IMR-90 (cell line): ENCODE results near the gene TCF7L1. TPM values are rescaled to one million over a fixed set of nuclear protein-coding genes. Genes with fewer than 3 reads are reported as not detected.

Source experiments
- ATAC-seq: fragments of 200-7000 bp; cut with Tn5 transposase; 2 replicates; pipeline ENCODE4 v1.9.1; 2020; ENCODE audit warnings: low read depth, mild to moderate bottlenecking, moderate library complexity
- BruUV-seq: library from RNA; stranded (reverse); fragments of 400-500 nt; replicated peaks from 2 replicates; lab custom pipeline; 2021; lab: Mats Ljungman, UMichigan
- CTCF ChIA-PET: fragments of 300-600 bp; formaldehyde crosslinking; extraction: SDS; loops from one replicate; lab custom pipeline; 2021; ENCODE audit warnings: antibody characterized with exemption; lab: Yijun Ruan, JAX
- POLR2A ChIA-PET: fragments of 300-600 bp; sonication (Branson Sonifier 250); formaldehyde crosslinking; loops from one replicate; lab custom pipeline; 2022; ENCODE audit warnings: antibody characterized with exemption; ENCODE audit not compliant: unreplicated experiment; lab: Charles Lee
- DNase-seq: peaks from one replicate; pipeline ENCODE4 v3.0.0; 2013
- H2AFZ ChIP-seq: replicated peaks from 2 replicates; pipeline ENCODE3; 2013; ENCODE audit warnings: low read length, mild to moderate bottlenecking; ENCODE audit not compliant: poor library complexity
- H2AK5ac ChIP-seq: 2 replicates; pipeline ENCODE4 v1.6.1; 2013; ENCODE audit warnings: low read depth, low read length, inconsistent platforms
- H2AK9ac ChIP-seq: replicated peaks from 2 replicates; pipeline ENCODE3; 2013; ENCODE audit warnings: mild to moderate bottlenecking, low read depth, low read length, moderate library complexity; ENCODE audit not compliant: poor library complexity
- H2BK120ac ChIP-seq: 2 replicates; pipeline ENCODE4 v1.6.1; 2013; ENCODE audit warnings: low read depth, low read length, inconsistent platforms
- H2BK15ac ChIP-seq: 3 replicates; pipeline ENCODE4 v1.6.1; 2013; ENCODE audit warnings: low read depth, low read length, inconsistent platforms
- H2BK20ac ChIP-seq: 2 replicates; pipeline ENCODE4 v1.6.1; 2013; ENCODE audit warnings: low read depth, mild to moderate bottlenecking, inconsistent platforms, low read length, moderate library complexity
- H2BK5ac ChIP-seq: 2 replicates; pipeline ENCODE4 v1.6.1; 2013; ENCODE audit warnings: mild to moderate bottlenecking, low read depth, low read length, inconsistent platforms; ENCODE audit not compliant: poor library complexity, severe bottlenecking
- H3K14ac ChIP-seq: replicated peaks from 2 replicates; pipeline ENCODE4 v1.6.1; 2013; ENCODE audit warnings: low read depth, low read length, inconsistent platforms
- H3K18ac ChIP-seq: 2 replicates; pipeline ENCODE4 v1.6.1; 2013; ENCODE audit warnings: low read depth, low read length, control low read depth
- H3K23ac ChIP-seq: 2 replicates; pipeline ENCODE4 v1.6.1; 2013; ENCODE audit warnings: low read depth, low read length, inconsistent platforms
- H3K27ac ChIP-seq: 2 replicates; pipeline ENCODE4 v1.5.1; 2013; ENCODE audit warnings: mild to moderate bottlenecking, control low read depth, low read length; ENCODE audit not compliant: insufficient read depth
- H3K27me3 ChIP-seq: 2 replicates; pipeline ENCODE4 v1.6.1; 2013; ENCODE audit warnings: low read length; ENCODE audit not compliant: control insufficient read depth, insufficient read depth
- H3K36me3 ChIP-seq: 2 replicates; pipeline ENCODE4 v1.6.1; 2013; ENCODE audit warnings: low read length, mixed read lengths; ENCODE audit not compliant: control insufficient read depth, insufficient read depth
- H3K4ac ChIP-seq: 2 replicates; pipeline ENCODE4 v1.6.1; 2013; ENCODE audit warnings: low read depth, low read length, inconsistent platforms
- H3K4me1 ChIP-seq: 2 replicates; pipeline ENCODE4 v1.6.1; 2013; ENCODE audit warnings: low read length, mixed read lengths; ENCODE audit not compliant: control insufficient read depth, insufficient read depth
- H3K4me2 ChIP-seq: 2 replicates; pipeline ENCODE4 v1.6.1; 2013; ENCODE audit warnings: low read depth, mild to moderate bottlenecking, control low read depth, low read length, moderate library complexity
- H3K4me3 ChIP-seq: 2 replicates; pipeline ENCODE4 v1.5.1; 2013; ENCODE audit warnings: low read depth, mild to moderate bottlenecking, control low read depth, low read length, moderate library complexity; ENCODE audit not compliant: insufficient read depth
- H3K56ac ChIP-seq: 2 replicates; pipeline ENCODE4 v1.6.1; 2013; ENCODE audit warnings: low read length, inconsistent platforms; ENCODE audit not compliant: insufficient read depth; ENCODE audit errors: extremely low read depth
- H3K79me1 ChIP-seq, 2 experiments: 2 replicates each; pipeline ENCODE4 v1.6.1; 2013; ENCODE audit warnings: low read length in 2 of 2, inconsistent platforms in 1 of 2, low read depth in 1 of 2
- H3K9ac ChIP-seq: 2 replicates; pipeline ENCODE4 v1.6.1; 2013; ENCODE audit warnings: low read depth, low read length, control low read depth
- H3K9me1 ChIP-seq: 2 replicates; pipeline ENCODE4 v1.6.1; 2013; ENCODE audit warnings: low read length, inconsistent platforms; ENCODE audit not compliant: insufficient read depth
- H3K9me3 ChIP-seq: 2 replicates; pipeline ENCODE4 v1.6.1; 2013; ENCODE audit warnings: low read length; ENCODE audit not compliant: control insufficient read depth, insufficient read depth
- H4K20me1 ChIP-seq: 2 replicates; pipeline ENCODE4 v1.6.1; 2013; ENCODE audit warnings: low read length, inconsistent platforms; ENCODE audit not compliant: insufficient read depth
- H4K5ac ChIP-seq: 2 replicates; pipeline ENCODE4 v1.6.1; 2013; ENCODE audit warnings: mild to moderate bottlenecking, low read depth, low read length, control low read depth
- H4K8ac ChIP-seq, 2 experiments: 2 replicates each; pipeline ENCODE4 v1.6.1; 2013; ENCODE audit warnings: low read depth in 2 of 2, low read length in 2 of 2, control low read depth in 1 of 2, inconsistent platforms in 1 of 2
- H4K91ac ChIP-seq: 2 replicates; pipeline ENCODE4 v1.6.1; 2013; ENCODE audit warnings: low read depth, low read length, inconsistent platforms; ENCODE audit not compliant: insufficient read depth
- BHLHE40 ChIP-seq: fragments of 150-350 bp; IDR thresholded peaks from 2 replicates; pipeline ENCODE4 v1.6.1; 2016; ENCODE audit warnings: mild to moderate bottlenecking, low read depth, low read length
- CEBPB ChIP-seq: IDR thresholded peaks from 2 replicates; pipeline ENCODE4 v1.6.1; 2012; ENCODE audit warnings: low read depth, low read length, improper control_type of control experiment
- CHD1 ChIP-seq: IDR thresholded peaks from 2 replicates; pipeline ENCODE4 v1.6.1; 2012; ENCODE audit warnings: low read depth, low read length, improper control_type of control experiment
- ELK1 ChIP-seq: fragments of 150-350 bp; IDR thresholded peaks from 2 replicates; pipeline ENCODE4 v1.6.1; 2016; ENCODE audit warnings: low read depth, mild to moderate bottlenecking, low read length, moderate library complexity, borderline replicate concordance
- FOS ChIP-seq: fragments of 150-350 bp; IDR thresholded peaks from 2 replicates; pipeline ENCODE4 v1.6.1; 2016; ENCODE audit warnings: low read depth, low read length
- MAFK ChIP-seq: IDR thresholded peaks from 2 replicates; pipeline ENCODE4 v1.6.1; 2012; ENCODE audit warnings: low read depth, low read length, improper control_type of control experiment
- MAZ ChIP-seq: IDR thresholded peaks from 2 replicates; pipeline ENCODE4 v1.6.1; 2012; ENCODE audit warnings: low read depth, mild to moderate bottlenecking, low read length, improper control_type of control experiment, moderate library complexity, borderline replicate concordance
- MXI1 ChIP-seq: IDR thresholded peaks from 2 replicates; pipeline ENCODE4 v1.6.1; 2012; ENCODE audit warnings: low read depth, mild to moderate bottlenecking, low read length, moderate library complexity, borderline replicate concordance
- NFE2L2 ChIP-seq: fragments of 150-350 bp; IDR thresholded peaks from 2 replicates; pipeline ENCODE4 v1.6.1; 2016; ENCODE audit warnings: low read depth, mild to moderate bottlenecking, low read length
- POLR2A ChIP-seq: IDR thresholded peaks from 2 replicates; pipeline ENCODE4 v1.6.1; 2012; ENCODE audit warnings: mild to moderate bottlenecking, low read depth, low read length
- RCOR1 ChIP-seq: IDR thresholded peaks from 2 replicates; pipeline ENCODE4 v1.6.1; 2012; ENCODE audit warnings: mild to moderate bottlenecking, low read length, improper control_type of control experiment; ENCODE audit not compliant: insufficient replicate concordance
- RFX5 ChIP-seq: IDR thresholded peaks from 2 replicates; pipeline ENCODE4 v1.8.0; 2012; ENCODE audit warnings: low read depth, mild to moderate bottlenecking, low read length, moderate library complexity
- SMC3 ChIP-seq: fragments of 150-350 bp; IDR thresholded peaks from 2 replicates; pipeline ENCODE4 v1.6.1; 2016; ENCODE audit warnings: low read depth, mild to moderate bottlenecking, antibody characterized with exemption, low read length, moderate library complexity
- USF2 ChIP-seq: fragments of 150-350 bp; IDR thresholded peaks from 2 replicates; pipeline ENCODE4 v1.6.1; 2017; ENCODE audit warnings: mild to moderate bottlenecking, antibody characterized with exemption, low read length, low read depth
- whole genome bisulfite sequencing, 2 experiments: methylation state at CpG; one replicate each; pipeline versions ENCODE4 v1.1.5 to v1.1.7; 2013; ENCODE audit warnings: missing lambda C conversion rate in 2 of 2; ENCODE audit not compliant: insufficient read length in 1 of 2; ENCODE audit errors: extremely low coverage in 2 of 2; 5-methylcytosine and 5-hydroxymethylcytosine counted together
- dilution Hi-C: fragments of 300-500 bp; cut with HindIII; formaldehyde crosslinking; loops from one replicate; pipeline ENCODE4 v1.14.3; 2018; ENCODE audit warnings: low sequenced_read_pairs; ENCODE audit not compliant: unreplicated experiment
- in situ Hi-C: fragments of 300-500 bp; cut with MboI; formaldehyde crosslinking; loops from 3 replicates; pipeline ENCODE4 v1.14.3; 2019; ENCODE audit warnings: low sequenced_read_pairs, inconsistent platforms, mixed read lengths
- intact Hi-C: fragments of 100-400 bp; cut with micrococcal nuclease; formaldehyde crosslinking; loops from 2 replicates; pipeline ENCODE4 v1.10.0; 2022
- polyA plus RNA-seq, 3 experiments: library from polyadenylated mRNA; depleted of rRNA; stranded (reverse); fragments of >200 nt; gene quantifications; 2 replicates each; pipeline ENCODE4 v1.2.3, GENCODE V29; 2012; ENCODE audit warnings: low replicate concordance in 1 of 3
- total RNA-seq: library from RNA; depleted of rRNA; stranded (reverse); fragments of >200 nt; gene quantifications from 2 replicates; pipeline ENCODE4 v1.2.3, GENCODE V29; 2012

TCF7L1 gene
- total and polyA plus RNA-seq, 2 of the 4 experiments (the other 2 are of a cell fraction) = 0.72 to 11.1 TPM

- in situ Hi-C loops = no loop called here
- intact Hi-C loops = no loop called here
- no peak overlapping the region for H2AK5ac ChIP-seq
- H2BK120ac ChIP-seq = no peak overlapping the region
- peaks cover 7% of the 10 kb centered on the region; the same call in 1 of the 2 replicates for H3K9me1 ChIP-seq
- no peak overlapping the region for H4K8ac ChIP-seq
- no CpG with 5 or more reads among the region's 1 CpG for WGBS, 2 experiments
- ChIA-PET POLR2A (no interaction called here), CTCF (interaction anchor here (0.6 kb wide), 1 partner anchor 40 kb away, joined by 5 read pairs; no protein-coding TSS in a partner anchor)
- no peak overlapping the region for H3K18ac ChIP-seq
- H3K79me1 ChIP-seq = peaks cover 40 to 79% of the 10 kb centered on the region in 2 experiments
- no peak overlapping the region for H3K27ac ChIP-seq
- H2BK5ac ChIP-seq = no peak overlapping the region
- no peak overlapping the region for H3K4me3 ChIP-seq
- no peak overlapping the region for H2BK15ac ChIP-seq
- no peaks in the 10 kb centered on the region for H3K27me3 ChIP-seq
- dilution Hi-C loops = no loop called here
- BruUV-seq = no TSS peak
- no peak overlapping the region for H2BK20ac ChIP-seq
- TF ChIP-seq CHD1 (no peak), ELK1 (no peak), BHLHE40 (no peak), FOS (no peak), MXI1 (no peak), RCOR1 (no peak), SMC3 (no peak), CEBPB (no peak), NFE2L2 (no peak), MAFK (no peak), RFX5 (no peak), USF2 (no peak), POLR2A (no peak), MAZ (no peak)
- no peaks in the 10 kb centered on the region for H3K9me3 ChIP-seq
- H2AK9ac ChIP-seq = no peak overlapping the region
- H3K4me2 ChIP-seq = no peak overlapping the region
- no peak overlapping the region for H3K23ac ChIP-seq
- no peak overlapping the region for H4K91ac ChIP-seq
- peaks cover 58% of the 10 kb centered on the region for H4K20me1 ChIP-seq
- peaks cover 11% of the 10 kb centered on the region for H3K4me1 ChIP-seq
- no peak for ATAC-seq
- no peak overlapping the region for H2AFZ ChIP-seq
- no peak overlapping the region for H4K5ac ChIP-seq
- H3K9ac ChIP-seq = no peak overlapping the region
- no peak overlapping the region for H3K56ac ChIP-seq
- H3K36me3 ChIP-seq = peaks cover 24% of the 10 kb centered on the region
- no peak overlapping the region for H3K4ac ChIP-seq
- H3K14ac ChIP-seq = no peak overlapping the region
- DNase-seq = no peak
Observed at GRCh38 chr2:85137156-85137555, 4.0 kb downstream of the TCF7L1 start.
